KOPT-K1 (cell line): ENCODE results near the gene AKAP13.

Experiments
- H3K27ac ChIP-seq: fragments of 200-600 bp; sonication (generic); 2 replicates; pipeline ENCODE4 v1.5.1; 2016; ENCODE audit warnings: antibody characterized with exemption, mild to moderate bottlenecking, low read depth, low read length; ENCODE audit not compliant: poor library complexity, severe bottlenecking
- H3K36me3 ChIP-seq: fragments of 200-600 bp; sonication (generic); 2 replicates; pipeline ENCODE4 v1.5.1; 2017; ENCODE audit warnings: antibody characterized with exemption, mild to moderate bottlenecking, low read length, moderate library complexity; ENCODE audit not compliant: insufficient read depth
- H3K9me3 ChIP-seq: fragments of 200-600 bp; sonication (generic); 2 replicates; pipeline ENCODE4 v1.5.1; 2017; ENCODE audit warnings: antibody characterized with exemption, low read length, mild to moderate bottlenecking; ENCODE audit not compliant: insufficient read depth, poor library complexity, severe bottlenecking

The AKAP13 gene

GRCh38 chr15:85454403-85454802, 74.0 kb downstream of the AKAP13 start:
- H3K9me3 ChIP-seq, result peaks cover 21% of the 10 kb centered on the region
- H3K27ac ChIP-seq, result no peak overlapping the region
- no peaks in the 10 kb centered on the region for H3K36me3 ChIP-seq

- Histone ChIP-seq H3K27ac (no peak overlapping the region), H3K36me3 (no peaks in the 10 kb centered on the region), H3K9me3 (peaks cover 10% of the 10 kb centered on the region)
Observed at GRCh38 chr15:85455891-85456290, 75.5 kb downstream of the AKAP13 start.

GRCh38 chr15:85456798-85457197, 76.4 kb downstream of the AKAP13 start:
- no peak overlapping the region for H3K27ac ChIP-seq
- H3K9me3 ChIP-seq, result peaks cover under 1% of the 10 kb centered on the region
- H3K36me3 ChIP-seq, result no peaks in the 10 kb centered on the region

- no peaks in the 10 kb centered on the region for H3K36me3 ChIP-seq
- H3K9me3 ChIP-seq, result no peaks in the 10 kb centered on the region
- H3K27ac ChIP-seq, result no peak overlapping the region
Observed at GRCh38 chr15:85457392-85457968, 77.1 kb downstream of the AKAP13 start.

GRCh38 chr15:85458764-85459163, 78.4 kb downstream of the AKAP13 start:
- H3K9me3 ChIP-seq, result no peaks in the 10 kb centered on the region
- no peak overlapping the region for H3K27ac ChIP-seq
- H3K36me3 ChIP-seq, result no peaks in the 10 kb centered on the region

GRCh38 chr15:85462029-85462428, 81.6 kb downstream of the AKAP13 start:
- no peaks in the 10 kb centered on the region for H3K9me3 ChIP-seq
- no peak overlapping the region for H3K27ac ChIP-seq
- no peaks in the 10 kb centered on the region for H3K36me3 ChIP-seq

- Histone ChIP-seq H3K36me3 (no peaks in the 10 kb centered on the region), H3K27ac (no peak overlapping the region), H3K9me3 (no peaks in the 10 kb centered on the region)
Observed at GRCh38 chr15:85463276-85463892, 83.0 kb downstream of the AKAP13 start.

GRCh38 chr15:85463976-85464375, 83.6 kb downstream of the AKAP13 start:
- Histone ChIP-seq H3K36me3 (no peaks in the 10 kb centered on the region), H3K27ac (no peak overlapping the region), H3K9me3 (no peaks in the 10 kb centered on the region)

- H3K36me3 ChIP-seq, result no peaks in the 10 kb centered on the region
- no peak overlapping the region for H3K27ac ChIP-seq
- H3K9me3 ChIP-seq, result no peaks in the 10 kb centered on the region
Observed at GRCh38 chr15:85464471-85464870, 84.1 kb downstream of the AKAP13 start.

- Histone ChIP-seq H3K27ac (no peak overlapping the region), H3K36me3 (no peaks in the 10 kb centered on the region), H3K9me3 (no peaks in the 10 kb centered on the region)
Observed at GRCh38 chr15:85470563-85471271, 90.3 kb downstream of the AKAP13 start.

- no peaks in the 10 kb centered on the region for H3K9me3 ChIP-seq
- H3K27ac ChIP-seq, result no peak overlapping the region
- H3K36me3 ChIP-seq, result no peaks in the 10 kb centered on the region
Observed at GRCh38 chr15:85472349-85472748, 91.9 kb downstream of the AKAP13 start.

GRCh38 chr15:85473455-85473854, 93.1 kb downstream of the AKAP13 start:
- no peaks in the 10 kb centered on the region for H3K9me3 ChIP-seq
- no peak overlapping the region for H3K27ac ChIP-seq
- H3K36me3 ChIP-seq, result no peaks in the 10 kb centered on the region

- Histone ChIP-seq H3K36me3 (no peaks in the 10 kb centered on the region), H3K27ac (no peak overlapping the region), H3K9me3 (no peaks in the 10 kb centered on the region)
Observed at GRCh38 chr15:85474700-85475316, 94.4 kb downstream of the AKAP13 start.

- no peaks in the 10 kb centered on the region for H3K9me3 ChIP-seq
- H3K36me3 ChIP-seq, result no peaks in the 10 kb centered on the region
- no peak overlapping the region for H3K27ac ChIP-seq
Observed at GRCh38 chr15:85475317-85475701, 94.9 kb downstream of the AKAP13 start.

GRCh38 chr15:85475711-85476110, 95.3 kb downstream of the AKAP13 start:
- Histone ChIP-seq H3K9me3 (no peaks in the 10 kb centered on the region), H3K27ac (no peak overlapping the region), H3K36me3 (no peaks in the 10 kb centered on the region)
